Mucosa of descending colon (tissue), 3 donors: ENCODE results near the gene ZNF223. TPM values are rescaled to one million over a fixed set of nuclear protein-coding genes. Genes with fewer than 3 reads are reported as not detected.

Experiments used
- ATAC-seq: fragments of 200-7000 bp; cut with Tn5 transposase; one replicate; pipeline ENCODE4 v1.9.1; 2020; ENCODE audit warnings: mild to moderate bottlenecking, moderate library complexity
- DNase-seq, 3 donors: peaks; one replicate each; pipeline ENCODE4 v3.0.0-alpha.2; 2020
- H3K36me3 ChIP-seq: fragments of 200-600 bp; one replicate; pipeline ENCODE4 v1.8.0; 2021; ENCODE audit warnings: low read depth, mild to moderate bottlenecking
- H3K4me1 ChIP-seq: fragments of 200-600 bp; one replicate; pipeline ENCODE4 v1.8.0; 2021; ENCODE audit warnings: low read depth, mild to moderate bottlenecking
- H3K4me3 ChIP-seq: fragments of 200-600 bp; one replicate; pipeline ENCODE4 v1.8.0; 2021; ENCODE audit warnings: mild to moderate bottlenecking
- H3K9me3 ChIP-seq: fragments of 200-600 bp; one replicate; pipeline ENCODE4 v1.8.0; 2021; ENCODE audit warnings: mild to moderate bottlenecking
- intact Hi-C, 2 donors: fragments of 100-400 bp; cut with DNase I in 1 of 2; cut with micrococcal nuclease in 1 of 2; formaldehyde crosslinking; loops; one replicate each; pipeline versions ENCODE4 v1.11.0 to v1.11.1; 2022; cut with DNase I, micrococcal nuclease
- total RNA-seq, 3 donors: library from RNA; stranded (reverse); fragmentation: NEBNext Ultra II Directional in 2 of 3; extraction: Animal tissue kit (Norgen Biotek cat#: 25700) in 2 of 3; gene quantifications; one replicate each; pipeline versions ENCODE4 v1.2.1 to v1.2.4, GENCODE V29; 2021 to 2023
- TF ChIP-seq, protein P1 (sequence below): fragments of 200-600 bp; IDR thresholded peaks from one replicate; pipeline ENCODE4 v1.8.0; 2022; ENCODE audit warnings: antibody characterized with exemption, mild to moderate bottlenecking
- donor health status: DM: no; HTN: no; CAD: no; lungs with moderate emphysema.
- donor health status: DM: no; HTN: no; CAD: no.
- donor health status: DM: no; HTN: yes; CAD: no.

ZNF223 gene
- total RNA-seq, 3 donors from 2014 or later = 4.7 to 8.7 (median 6.0) TPM

DNA sequence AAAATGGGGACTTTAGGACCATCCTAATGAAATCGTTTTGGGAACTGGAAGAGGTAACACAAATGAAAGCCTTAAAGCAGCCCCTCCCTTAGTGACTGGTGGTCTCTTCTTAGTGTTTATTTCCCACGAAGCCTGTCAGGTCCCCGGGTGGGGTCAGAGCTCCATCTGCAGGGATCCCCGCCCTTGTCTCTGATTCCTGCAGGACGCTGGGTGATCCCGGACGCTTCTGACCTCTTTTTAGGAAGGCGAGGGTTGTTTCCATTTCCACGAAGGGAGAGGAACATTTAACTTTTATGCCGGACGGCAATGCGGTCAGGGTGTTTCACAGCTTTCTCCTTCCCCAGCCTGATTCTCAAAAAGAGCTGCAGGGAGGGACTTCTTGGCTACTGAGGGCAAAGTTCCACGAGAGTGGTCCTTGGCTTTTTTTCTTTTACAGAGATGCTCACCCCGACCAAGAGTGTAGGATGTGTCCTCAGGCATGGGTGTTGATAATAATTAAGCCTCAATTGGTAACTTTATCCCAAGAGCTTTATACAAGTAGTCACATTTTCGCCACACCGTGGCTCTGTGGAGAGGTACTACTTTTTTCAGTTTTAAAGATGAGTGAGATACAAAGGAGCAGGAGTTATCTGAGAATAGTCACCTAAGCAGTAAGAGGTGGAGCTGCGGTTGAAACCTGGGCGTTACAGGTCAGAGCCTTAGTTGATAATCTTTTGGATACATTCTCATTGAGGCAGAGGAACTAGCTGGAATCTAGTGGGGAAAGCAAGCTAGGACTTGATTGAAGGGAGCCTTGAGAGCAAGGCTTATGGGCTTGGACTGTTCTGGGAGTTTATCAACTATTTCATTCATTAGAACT, 20.9 kb downstream of the ZNF223 start:
- ATAC-seq (peak; percentile 27), DNase-seq (peak in 1 of 3 donors; percentile 13)
- Histone ChIP-seq H3K4me1 (peaks cover 6% of the 10 kb centered on the region), H3K4me3 (no peak overlapping the region), H3K9me3 (peaks cover 13% of the 10 kb centered on the region), H3K36me3 (no peaks in the 10 kb centered on the region)
- TF ChIP-seq, protein P1, sequence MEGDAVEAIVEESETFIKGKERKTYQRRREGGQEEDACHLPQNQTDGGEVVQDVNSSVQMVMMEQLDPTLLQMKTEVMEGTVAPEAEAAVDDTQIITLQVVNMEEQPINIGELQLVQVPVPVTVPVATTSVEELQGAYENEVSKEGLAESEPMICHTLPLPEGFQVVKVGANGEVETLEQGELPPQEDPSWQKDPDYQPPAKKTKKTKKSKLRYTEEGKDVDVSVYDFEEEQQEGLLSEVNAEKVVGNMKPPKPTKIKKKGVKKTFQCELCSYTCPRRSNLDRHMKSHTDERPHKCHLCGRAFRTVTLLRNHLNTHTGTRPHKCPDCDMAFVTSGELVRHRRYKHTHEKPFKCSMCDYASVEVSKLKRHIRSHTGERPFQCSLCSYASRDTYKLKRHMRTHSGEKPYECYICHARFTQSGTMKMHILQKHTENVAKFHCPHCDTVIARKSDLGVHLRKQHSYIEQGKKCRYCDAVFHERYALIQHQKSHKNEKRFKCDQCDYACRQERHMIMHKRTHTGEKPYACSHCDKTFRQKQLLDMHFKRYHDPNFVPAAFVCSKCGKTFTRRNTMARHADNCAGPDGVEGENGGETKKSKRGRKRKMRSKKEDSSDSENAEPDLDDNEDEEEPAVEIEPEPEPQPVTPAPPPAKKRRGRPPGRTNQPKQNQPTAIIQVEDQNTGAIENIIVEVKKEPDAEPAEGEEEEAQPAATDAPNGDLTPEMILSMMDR = no peak
- intact Hi-C loops = no loop called here

DNA sequence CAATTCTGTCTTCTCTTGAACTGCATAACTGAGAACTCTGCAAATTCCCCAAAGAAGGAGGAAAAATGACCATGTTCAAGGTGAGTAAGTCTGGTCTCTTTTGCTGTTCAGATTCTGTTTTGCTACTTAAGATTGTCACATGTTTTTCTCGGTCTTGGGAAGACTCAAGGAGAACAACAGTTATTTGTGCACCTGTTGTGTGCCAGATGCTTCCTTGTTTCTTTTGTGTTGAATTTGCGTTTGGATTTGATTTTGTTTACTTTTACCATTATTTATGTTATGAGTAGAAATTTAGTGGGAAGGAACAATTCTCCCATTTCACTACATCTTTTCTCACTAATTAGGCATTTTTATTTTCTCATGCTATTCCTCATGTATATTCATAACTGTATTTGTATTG, 24.5 kb downstream of the ZNF223 start:
- no peak for ATAC-seq
- intact Hi-C loops = no loop called here
- no peaks in the 10 kb centered on the region for H3K9me3 ChIP-seq
- H3K4me1 ChIP-seq = peaks cover 6% of the 10 kb centered on the region
- H3K4me3 ChIP-seq = no peak overlapping the region
- TF ChIP-seq, protein P1 = no peak
- H3K36me3 ChIP-seq = no peaks in the 10 kb centered on the region
- no peak for DNase-seq

DNA sequence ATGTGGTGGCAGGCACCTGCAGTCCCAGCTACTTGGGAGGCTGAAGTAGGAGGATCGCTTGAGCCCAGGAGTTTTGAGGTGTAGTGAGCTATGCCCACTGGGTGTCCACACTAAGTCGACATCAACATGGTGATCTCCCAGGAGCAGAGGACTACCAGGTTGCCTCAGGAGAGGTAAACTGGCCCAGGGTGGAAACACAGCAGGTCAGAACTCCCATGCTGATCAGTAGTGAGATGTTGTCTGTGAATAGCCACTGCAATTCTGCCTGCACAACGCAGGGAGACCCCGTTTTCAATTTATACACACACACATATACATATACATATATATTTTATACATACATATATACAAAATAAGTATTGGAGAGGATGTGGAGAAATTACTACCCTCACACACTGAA, 40.3 kb downstream of the ZNF223 start:
- no peak overlapping the region for H3K4me3 ChIP-seq
- no peaks in the 10 kb centered on the region for H3K36me3 ChIP-seq
- peaks cover 4% of the 10 kb centered on the region for H3K4me1 ChIP-seq
- H3K9me3 ChIP-seq = no peaks in the 10 kb centered on the region
- TF ChIP-seq, protein P1 = no peak
- no peak for ATAC-seq
- DNase-seq = no peak
- intact Hi-C loops = no loop called here

DNA sequence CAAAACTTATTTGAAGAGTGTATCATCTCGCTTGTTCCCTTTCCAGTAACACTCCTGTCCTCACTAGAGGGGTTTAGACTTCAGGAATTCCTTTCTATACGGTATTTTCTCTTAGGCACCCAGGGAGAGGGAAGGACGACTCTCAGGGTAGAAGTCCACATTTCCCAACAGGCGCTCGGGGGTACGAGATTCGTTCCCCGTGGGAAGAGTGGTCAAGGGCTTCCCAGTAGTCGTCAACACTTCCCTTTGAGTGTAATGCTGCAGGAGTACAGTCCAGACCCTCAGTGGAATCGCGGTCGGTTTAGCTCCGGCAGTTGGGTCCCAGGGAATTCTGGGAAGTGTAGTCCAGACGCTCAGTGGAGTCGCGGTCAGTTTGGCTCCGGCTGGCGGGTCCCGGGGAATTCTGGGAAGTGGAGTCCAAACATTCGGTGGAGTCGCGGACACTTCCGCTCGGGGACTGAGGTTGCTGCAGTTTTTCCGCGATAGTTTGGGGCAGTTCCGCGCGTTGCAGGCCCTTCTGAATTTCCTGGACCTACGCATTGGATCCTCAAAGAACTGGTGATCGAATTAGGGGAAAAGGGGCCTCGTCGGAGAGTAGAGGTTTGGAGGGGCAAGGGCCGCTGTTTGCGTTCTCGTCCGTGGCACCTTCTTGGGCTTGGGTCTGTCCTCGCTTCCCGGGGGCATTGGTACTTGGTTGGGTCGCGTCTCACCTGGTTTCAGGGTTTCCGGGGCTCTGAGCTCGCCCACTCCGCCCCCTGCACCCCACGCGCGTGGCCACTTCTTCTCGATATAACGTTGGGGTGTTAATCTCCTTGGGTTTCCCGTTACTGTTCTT, 42.3 kb downstream of the ZNF223 start, which contains the start of gene ZNF224:
ZNF224 (plus strand) TSS at position 431 of the 835 bp plus-strand sequence. CDS start 3,513 bp downstream, outside the sequence.
- intact Hi-C loops = no loop called here
- Histone ChIP-seq H3K36me3 (no peaks in the 10 kb centered on the region), H3K4me3 (peak within 1 kb of the TSS; percentile 68), H3K9me3 (no peaks in the 10 kb centered on the region), H3K4me1 (peaks cover 4% of the 10 kb centered on the region)
- TF ChIP-seq, protein P1 = no peak
- ATAC-seq (peak; percentile 99), DNase-seq (peak; percentile 90 to 94 (median 92))

DNA sequence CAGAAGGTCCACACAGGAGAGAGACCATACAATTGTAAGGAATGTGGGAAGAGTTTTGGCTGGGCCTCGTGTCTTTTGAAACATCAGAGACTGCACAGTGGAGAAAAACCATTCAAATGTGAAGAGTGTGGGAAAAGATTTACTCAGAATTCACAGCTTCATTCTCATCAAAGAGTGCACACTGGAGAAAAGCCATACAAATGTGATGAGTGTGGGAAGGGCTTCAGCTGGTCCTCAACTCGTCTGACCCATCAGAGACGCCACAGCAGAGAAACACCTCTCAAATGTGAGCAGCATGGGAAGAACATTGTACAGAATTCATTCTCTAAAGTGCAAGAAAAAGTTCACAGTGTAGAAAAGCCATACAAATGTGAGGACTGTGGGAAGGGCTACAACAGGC, 55.9 kb downstream of the ZNF223 start:
- intact Hi-C loops = no loop called here
- no peaks in the 10 kb centered on the region for H3K36me3 ChIP-seq
- H3K4me3 ChIP-seq = no peak overlapping the region
- H3K4me1 ChIP-seq = peaks cover 12% of the 10 kb centered on the region
- no peak for DNase-seq
- ATAC-seq = no peak
- H3K9me3 ChIP-seq = peaks cover 82% of the 10 kb centered on the region
- TF ChIP-seq, protein P1 = no peak
